ENCODE data around the gene TTC13.

The TTC13 gene

DNA sequence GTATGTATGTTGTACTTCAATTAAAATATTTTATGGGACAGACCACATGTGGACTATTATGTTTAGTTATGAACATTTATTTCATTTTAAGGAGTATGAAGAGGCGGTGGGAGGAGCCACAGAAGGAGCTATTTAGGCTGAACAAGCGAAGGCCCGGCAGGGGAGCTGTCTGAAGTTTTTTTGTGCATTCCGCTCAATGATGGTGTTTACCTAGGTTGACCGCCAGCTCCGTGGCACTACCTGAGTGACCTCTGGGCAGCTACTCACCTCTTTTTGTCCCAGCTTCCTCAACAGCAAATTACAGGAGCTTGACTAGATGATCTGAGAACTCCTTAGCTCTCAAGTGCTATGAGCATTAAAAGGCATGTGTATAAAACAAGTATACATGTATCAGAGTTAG, 77.7 kb downstream of the TTC13 start:
- no peak for DNase-seq

DNA sequence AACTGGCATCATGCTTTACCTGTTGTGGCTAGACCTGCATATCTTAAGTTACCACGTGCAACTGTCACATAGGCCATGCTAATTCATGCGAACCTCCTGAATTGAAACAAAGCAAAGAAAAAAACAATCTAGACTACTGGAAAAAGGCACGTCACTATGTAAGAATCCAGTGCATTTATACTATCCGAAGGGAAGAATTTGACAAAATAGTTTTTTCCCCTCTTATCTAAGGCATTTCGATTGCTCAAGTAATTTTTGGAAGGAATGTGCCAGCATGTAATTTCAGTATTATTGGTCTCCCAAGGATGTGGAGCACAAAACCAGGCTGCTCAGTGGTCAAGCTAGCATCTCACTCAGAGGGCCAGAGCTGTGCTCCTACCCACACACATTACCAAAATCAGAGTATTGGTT, 78.8 kb downstream of the TTC13 start:
- DNase-seq = no peak

DNA sequence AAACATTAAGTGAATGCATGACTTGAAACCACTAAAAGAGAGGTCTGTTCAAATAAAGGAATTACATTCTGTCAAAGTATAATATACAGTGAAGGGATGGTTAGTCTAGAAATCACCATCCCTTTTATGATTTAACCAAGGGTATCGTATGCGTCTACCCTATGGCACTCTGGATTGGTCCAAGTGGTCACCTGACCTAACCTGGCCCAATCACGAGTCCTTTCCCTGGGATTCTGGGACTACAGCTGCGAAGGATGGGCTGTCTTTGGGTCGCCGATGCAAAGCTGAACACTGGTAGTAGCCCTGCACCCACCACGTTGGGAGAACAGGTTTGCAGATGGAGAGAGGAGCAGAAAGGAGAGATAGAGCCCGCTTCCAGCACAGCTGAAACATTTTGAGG, 79.9 kb downstream of the TTC13 start:
- DNase-seq = no peak

DNA sequence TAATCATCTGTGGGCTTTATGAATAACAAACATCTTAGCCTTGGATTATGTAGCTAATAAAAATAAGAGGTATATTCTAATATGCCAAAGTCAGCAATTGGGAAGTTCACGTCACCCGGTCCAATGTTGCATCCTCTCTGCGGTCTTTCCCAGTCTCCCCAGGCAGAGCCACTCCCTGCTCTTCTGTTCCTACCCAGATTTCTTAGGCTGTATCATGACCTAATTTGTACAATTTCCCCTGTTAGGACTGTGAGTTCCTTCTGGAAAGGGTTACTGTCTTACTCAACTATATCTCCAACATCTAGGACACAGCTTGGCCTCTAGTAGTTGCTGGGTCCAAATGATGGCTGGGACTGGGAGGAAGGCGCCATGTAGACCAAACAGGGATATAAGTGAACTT, 80.5 kb downstream of the TTC13 start:
- no peak for DNase-seq

DNA sequence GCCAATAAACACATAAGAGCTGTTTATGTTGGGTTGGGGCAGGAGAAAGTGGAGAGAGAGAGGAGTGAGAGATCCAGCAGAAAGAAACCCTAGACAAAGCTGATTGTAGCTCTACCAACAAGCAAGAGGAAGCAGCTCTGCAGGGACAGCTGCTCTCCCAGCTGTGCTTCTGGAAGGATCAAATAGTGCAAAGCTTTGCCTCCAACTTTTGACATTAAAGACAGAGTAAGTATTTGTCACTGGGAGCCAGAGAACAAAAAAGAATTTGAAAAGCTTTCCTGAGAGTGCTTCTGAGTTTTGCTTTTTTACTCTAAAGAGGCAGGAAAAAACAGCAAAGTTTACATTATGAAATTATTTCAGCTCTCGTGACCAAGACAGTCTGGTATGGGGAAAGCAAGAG, 81.9 kb downstream of the TTC13 start:
- DNase-seq = no peak

DNA sequence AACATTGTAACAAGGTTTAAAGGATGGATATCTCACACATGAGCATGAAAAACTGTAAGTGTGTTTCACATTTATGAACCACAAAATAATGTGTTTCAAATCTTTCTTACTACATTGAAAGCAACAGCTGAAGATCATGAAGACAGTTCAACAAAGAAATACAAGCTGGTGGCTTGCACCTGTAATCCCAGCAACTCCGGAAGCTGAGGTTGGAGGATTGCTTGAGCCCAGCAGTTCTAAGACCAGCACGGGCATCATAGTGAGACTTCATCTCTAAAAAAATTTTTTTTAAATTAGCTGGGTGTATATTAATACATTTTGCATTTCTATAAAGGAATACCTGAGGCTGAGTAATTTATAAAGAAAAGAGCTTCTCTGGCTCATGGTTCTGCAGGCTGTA, 83.2 kb downstream of the TTC13 start:
- no peak for DNase-seq

DNA sequence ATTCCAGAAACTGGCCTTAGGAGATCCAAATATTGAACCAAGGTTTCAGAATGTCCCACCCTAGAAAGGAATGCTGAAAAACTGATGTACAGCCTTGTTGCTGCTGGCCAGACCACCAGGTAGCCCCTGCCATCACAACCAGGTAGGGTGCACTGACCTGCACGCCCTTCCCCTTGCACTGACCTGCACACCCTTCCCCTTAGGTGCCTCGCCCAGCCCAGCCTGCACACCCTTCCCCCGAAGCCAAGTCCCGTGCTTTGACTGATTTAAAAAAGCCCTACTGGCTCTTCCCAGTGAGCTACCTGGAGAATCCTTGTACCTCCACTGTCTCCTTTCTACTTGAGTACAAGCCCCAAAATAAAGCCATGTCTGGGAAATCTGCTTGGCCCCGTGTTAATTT, 84.0 kb downstream of the TTC13 start:
- no peak for DNase-seq

DNA sequence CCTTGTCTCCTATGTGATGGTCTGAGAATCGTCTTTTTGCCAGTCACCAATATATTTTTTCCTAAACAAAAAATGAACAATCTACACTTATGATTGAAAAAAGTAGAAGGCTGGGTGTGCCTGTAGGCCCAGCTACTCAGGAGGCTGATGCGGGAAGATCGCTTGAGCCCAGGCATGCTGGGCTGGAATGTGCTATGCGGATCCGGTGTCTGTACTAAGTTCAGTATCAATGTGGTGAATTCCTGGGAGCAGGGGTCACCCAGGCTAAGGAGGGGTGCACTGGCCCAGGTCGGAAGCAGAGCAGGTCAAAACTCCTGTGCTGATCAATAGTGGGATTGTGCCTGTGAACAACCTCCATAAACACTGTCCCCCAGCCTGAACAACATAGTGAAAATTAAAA, 84.6 kb downstream of the TTC13 start:
- DNase-seq = no peak

DNA sequence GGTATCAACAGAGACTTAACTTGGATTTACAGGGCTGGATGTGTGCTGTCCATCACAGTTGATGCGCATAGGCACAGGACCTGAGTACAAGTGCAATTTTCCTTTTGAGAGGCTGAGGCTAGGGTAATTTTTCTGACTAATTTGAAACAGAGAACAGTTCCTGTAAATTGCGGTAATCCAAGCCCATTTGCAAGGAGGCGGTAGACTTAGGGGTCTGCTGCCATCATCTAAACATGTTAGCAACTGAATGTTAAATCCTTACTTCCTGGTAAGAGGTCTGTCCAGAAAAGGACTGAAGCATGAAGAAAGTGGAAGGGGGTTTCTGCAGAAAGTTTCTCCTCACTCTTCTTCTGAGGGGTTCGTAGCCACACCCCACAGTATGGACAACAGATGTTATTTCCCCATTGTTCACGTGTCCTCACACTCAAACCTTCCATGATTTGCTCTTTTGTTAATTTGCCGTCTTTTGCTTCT, 86.6 kb downstream of the TTC13 start:
- DNase-seq = no peak

DNA sequence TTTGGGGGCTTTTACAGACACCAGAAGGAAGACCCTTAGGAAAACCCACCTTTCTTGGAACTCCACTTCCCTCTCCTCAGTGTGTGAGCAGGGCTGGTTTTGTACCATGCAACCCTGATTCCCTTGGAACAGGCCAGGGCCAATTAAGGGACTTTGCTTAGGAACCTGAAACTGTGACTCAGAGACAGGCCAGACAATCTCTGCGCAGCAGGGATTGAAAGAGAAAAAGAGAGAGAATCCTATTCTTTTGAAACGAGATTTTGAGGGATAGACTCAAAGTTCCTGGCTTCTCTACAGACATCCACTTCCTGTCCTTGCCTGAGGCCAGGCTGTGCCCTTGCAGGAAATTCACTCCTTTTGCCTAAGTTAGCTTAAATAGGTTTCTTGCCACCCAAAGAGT, 87.2 kb downstream of the TTC13 start:
- DNase-seq = no peak

DNA sequence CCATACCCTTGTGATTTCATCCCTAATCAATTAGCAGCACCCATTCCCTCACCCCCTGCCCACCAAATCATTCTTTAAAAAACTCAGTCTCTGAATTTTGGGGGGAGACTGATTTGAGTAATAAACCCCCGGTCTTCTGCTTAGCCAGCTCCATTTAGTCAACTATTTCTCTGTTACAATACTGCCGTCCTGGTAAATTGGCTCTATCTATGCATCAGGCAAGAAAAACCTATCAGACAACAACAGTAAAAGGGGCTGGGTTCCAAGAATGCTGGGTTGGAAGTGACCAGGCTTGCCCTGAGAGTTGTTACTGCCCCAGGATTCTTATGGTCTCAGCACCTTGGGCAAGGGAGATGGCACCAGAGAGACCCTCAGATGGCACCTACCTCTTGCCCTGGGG, 94.0 kb downstream of the TTC13 start:
- no peak for DNase-seq

DNA sequence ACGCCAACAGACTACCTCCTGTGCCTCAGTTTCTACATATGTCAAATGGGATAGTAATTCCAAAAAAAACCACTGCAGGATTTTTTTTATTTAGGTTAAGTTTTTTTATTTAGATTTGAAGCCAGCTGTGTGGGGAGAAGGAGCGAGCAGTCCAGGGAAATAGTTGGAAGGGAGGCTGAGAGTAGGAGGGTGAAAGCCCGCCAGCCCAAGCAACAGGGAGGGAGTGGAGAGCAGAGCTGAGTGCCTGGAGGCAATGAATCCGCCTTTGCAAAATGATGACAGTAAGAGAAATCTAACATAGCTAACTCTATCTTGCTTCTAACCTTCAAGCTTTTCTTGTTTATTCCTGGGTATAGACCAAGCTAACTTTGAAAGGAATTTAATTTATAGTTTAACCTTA, 94.7 kb downstream of the TTC13 start:
- DNase-seq = no peak

DNA sequence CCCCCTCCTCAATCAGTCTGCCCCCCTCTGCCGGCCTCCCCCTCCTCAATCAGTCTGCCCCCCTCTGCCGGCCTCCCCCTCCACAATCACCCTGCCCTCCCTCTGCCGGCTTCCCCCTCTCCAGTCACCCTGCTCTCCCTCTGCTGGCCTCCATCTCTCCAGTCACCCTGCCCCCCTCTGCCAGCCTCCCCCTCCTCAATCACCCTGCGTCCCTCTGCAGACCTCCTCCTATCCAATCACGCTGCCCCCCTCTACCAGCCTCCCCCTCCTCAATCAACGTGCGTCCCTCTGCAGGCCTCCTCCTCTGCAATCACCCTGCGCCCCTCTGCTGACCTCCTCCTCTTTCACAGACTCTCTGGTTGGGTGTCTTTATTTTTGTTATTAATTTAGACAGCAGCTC, 98.9 kb downstream of the TTC13 start:
- peak; percentile 80 for DNase-seq

DNA sequence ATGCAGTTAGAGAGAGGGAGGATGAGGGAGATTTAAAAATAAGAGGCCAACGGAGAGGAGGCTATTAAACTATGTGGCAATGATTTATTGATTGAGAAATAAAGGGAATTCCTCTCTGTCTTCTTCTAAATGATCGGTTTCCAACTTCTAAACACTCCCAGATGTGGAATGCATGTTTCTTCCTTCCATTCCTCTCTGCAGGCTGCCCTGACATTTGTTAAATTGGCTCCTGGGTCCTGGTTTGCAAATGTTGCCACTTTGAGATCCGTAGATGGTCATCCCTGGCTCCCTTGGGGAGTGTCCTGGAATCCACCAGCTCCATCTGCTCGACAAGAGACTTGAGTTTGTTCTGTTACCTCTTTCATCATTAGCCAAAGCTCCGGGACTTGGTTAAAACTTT, 100.1 kb downstream of the TTC13 start:
- DNase-seq = peak; percentile 67

DNA sequence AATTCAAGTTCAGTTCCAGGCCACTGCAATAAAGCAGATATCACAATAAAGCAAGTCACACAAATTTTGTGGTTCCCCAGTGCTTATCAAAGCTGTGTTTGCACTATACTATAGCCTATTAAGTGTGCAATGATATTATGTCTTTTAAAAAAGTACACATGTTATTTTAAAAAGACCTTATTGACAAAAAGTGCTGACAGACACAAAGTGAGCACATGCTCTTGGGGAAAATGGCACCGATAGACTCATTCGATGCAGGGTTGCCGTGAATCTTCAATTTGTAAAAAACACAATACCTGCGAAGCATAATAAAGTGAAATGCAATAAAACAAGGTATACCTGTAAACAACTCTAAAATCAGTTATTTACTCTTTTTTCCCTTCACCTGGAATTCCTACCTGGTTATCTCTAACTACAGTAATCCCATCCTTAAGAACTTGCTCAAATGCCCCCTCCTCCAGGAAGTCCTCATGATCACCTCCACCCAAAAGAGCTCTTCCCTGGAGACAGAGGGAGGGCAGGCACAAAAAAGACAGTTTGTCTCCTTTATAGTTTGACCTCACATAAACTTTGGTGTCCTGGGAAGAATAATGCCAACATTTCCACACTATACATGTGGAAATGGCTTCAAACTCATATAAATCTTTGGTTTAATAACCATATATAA, 100.6 kb downstream of the TTC13 start:
- no peak for DNase-seq

DNA sequence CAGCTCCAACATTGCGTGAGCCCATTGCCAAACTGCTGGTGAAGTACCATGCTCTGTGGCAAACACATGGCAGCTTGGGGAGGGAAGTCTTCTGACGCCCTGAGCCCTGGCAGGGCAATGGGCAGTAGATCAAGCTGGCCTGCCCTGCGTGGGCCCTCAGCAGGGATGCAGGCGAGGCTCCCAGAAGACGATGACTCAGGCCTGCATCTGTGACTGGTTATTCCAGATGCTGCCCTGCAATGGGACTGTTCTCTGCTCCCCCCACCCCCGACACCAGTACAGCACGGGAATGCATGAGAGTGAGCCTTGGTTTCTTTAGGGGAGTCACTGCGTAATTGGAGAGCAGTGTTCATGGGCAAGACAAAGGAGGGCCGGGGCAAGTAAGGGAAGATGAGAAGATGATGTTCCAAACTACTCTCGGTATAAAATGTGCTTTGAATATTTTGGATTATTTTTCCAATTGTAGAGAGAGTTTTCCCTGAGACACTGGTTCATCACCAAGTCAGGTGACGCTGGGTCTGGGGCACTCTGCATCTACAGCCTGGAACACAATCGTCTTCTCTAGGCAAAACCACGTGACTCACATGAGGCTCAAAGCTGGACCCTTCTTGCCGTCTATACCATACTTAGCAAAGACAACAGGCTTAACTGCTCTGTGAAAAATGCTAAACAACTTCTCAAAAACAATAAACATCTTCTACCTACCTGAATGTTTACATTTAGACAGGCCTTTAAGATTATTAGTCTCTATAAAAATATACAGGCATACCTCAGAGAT, 101.3 kb downstream of the TTC13 start:
- no peak for DNase-seq

DNA sequence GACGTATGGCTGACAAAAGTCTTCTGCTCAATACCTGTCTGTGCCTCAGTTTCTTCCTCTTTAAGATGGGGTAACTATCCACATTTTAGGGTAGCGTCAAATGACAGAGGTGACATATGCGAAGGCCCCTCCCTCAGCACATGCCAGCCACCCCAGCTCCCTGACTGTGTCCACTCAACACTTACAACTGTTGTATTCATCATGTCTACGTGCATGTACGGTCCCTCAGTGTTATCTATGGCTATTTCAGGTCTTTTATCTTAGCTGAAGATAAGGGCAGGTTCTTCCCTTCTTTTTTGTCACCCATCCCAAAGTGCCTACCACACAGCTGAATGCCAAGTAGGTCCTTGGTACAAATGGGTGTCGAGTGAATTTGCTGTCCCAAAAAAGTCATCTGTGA, 102.0 kb downstream of the TTC13 start:
- no peak for DNase-seq

DNA sequence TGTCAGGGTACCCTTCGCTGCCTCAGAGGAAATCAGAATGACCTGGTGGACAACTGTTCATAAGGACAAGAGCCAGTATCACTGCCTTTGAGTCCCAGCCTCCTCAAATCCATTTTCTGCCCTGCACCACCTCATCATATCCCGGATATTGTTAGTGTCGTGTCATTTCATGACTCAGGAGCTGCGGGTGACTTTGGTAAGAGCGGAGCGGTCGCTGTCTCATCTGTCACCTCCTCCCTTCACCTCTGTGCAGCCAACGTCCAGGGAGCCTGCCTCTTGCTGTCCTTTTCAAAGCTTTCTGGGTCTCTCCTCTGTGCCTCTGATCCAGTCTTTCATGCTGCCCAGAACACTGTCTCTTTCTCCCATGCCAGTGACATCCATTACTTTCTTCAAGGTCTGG, 103.3 kb downstream of the TTC13 start:
- no peak for DNase-seq

DNA sequence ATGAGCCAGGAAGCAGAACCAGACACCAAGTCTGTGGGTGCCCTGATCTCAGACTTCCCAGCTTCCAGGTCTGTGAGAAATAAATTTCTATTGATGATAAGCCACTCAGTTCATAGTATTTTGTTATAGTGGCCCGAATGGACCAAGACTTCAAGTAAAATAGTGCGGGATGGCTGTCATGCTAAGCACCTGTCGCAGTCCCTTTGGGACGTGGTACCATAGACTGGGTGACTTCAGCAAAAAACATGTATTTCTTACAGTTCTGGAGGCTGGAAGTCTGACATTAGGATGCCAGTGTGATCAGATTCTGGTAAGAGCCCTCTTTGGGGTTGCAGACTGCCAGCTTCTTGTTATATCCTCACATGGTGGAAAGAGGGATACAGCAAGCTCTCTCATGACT, 107.7 kb downstream of the TTC13 start:
- DNase-seq = no peak

DNA sequence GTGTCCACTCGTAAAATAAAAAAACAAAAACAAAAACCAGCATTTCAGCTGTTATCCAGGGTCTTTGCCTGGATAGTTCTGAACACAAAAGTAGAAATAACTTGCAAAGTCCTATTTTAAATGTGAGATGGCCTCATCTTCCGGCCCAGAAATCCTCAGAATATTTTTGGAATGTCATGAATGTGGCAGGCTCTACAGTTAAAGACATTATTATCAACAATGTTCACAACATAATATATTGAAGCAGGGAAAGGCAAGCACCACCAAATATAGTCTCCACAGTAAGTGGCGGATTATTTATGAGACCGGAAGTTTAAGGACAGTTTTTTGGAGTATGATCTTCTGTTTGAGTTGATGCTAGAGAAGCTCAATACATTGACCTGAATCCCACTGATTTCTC, 109.2 kb downstream of the TTC13 start:
- peak; percentile 73 for DNase-seq

DNA sequence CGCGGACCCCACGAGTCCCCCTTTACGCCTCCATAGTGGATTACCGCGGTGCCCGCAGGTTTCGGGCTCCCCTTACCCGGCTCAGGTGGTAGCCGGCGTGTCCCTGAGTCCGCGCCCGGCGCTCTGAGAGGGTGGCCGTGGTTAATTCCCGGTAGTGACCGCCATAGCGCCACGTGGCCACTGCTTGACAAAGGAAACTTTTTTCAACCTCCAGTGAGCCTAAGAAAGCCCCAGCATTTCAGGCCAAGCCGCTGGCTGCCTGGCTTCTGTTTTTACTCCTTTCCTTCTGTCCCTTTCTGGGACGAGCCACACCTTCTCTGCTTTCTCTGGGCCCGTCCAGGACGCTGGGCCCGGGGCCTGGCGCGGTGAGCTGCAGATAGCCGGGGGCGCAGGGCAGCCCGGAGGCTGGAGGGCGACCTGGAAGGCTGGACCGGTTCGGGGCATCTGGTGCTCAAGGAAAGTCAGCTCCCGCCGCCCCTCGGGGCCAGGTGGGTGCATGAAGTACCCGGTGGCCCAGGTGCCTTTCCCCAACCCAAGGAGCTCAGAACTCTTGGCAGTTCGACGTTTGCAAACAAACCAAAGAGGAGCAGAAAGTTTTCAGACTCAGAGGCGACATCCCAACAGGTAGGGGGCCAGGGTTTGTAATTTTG, 109.8 kb downstream of the TTC13 start:
- peak; percentile 90 for DNase-seq

DNA sequence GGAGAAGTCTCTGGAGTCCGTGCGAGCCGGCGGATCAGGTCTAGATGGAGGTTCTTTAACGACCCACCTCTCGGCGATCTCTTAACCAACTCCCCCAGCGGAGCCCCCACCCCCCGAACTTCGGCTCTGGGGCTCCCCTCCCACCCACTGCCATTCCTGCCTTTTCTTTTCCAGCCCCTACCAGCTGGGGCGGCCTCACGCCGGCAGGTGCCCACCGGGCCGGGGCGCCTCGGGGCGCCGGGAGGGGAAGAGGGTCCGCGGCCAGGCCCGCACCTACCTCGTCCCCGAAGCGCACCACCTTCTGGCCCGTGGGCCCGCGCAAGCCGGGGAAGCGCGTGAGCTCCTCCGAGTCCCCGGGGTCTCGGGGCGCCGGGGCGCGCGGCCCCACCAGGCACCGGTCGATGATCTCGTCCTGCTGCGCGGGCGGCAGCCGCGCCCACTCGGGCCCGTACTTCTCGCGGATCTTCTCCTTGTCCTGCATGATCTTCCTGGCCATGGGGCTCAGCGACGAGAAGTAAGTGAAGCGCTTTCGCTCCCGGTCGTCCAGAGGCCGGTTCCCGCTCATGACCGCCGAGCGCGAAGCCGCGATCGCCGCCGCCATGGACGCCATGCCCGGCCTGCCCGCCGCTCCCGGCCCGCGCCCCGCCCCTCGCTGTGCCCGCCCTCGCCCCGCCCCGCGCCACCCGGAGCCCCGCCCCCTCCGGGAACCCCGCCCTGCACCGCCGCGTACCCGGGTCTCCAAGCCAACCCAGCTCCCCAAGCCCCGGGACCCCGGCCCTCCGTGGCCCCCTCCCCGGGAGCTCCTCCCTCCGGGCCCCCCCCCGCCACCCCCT, 110.5 kb downstream of the TTC13 start, which contains the start of gene C1orf198:
TSS of gene C1orf198 (minus strand) at position 619 of the 833 bp plus-strand sequence. CDS start at position 610, 9 bp downstream.
- peak; percentile 91 for DNase-seq
